ENCODE measurements around the gene CYP2D6.

Gene CYP2D6

DNA sequence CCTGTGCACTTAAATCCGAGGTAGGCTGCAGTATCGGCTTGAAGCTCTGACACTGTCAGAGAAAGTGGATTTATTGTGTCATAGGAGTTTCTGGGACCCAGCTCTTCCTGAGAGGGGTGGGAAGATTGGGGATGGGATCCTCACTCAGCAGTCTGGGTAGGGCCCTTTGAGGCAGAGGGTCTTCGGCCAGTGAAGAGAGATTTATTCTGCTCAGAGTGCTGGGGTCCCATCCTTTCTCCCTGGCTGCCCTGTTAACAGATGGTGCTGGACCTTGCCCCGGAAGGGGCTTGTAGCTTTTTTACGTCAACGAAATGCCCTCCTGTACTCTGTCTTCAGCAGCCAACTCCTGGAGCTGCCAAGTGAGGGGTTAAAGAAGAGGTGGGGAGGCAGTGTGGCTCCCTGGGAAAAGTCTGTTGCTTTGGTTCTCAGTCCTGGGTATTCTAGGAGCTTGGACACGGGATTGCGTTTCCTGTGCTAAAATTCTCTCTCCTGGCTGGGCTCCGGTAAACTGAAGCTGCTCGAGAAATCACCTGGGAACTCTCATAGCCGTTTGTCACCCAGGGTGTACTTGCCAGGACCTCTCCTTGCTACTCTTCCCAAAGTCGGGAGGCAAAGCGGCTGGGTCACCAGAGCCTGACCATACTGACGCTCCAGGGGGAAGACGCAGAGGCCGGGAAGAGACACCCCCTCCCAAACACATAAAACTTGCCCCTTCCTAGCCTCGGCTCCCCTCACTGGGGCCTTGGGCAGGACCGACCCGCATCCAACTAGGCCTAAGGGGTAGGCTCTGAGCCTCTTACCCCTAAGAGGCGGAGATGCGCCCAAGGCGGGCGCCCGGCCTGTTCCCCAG, 51.9 kb downstream of the CYP2D6 start:
- DNase-seq (ENCODE audit: extremely low read depth, low read depth): no peak
- TF ChIP-seq, protein P1, sequence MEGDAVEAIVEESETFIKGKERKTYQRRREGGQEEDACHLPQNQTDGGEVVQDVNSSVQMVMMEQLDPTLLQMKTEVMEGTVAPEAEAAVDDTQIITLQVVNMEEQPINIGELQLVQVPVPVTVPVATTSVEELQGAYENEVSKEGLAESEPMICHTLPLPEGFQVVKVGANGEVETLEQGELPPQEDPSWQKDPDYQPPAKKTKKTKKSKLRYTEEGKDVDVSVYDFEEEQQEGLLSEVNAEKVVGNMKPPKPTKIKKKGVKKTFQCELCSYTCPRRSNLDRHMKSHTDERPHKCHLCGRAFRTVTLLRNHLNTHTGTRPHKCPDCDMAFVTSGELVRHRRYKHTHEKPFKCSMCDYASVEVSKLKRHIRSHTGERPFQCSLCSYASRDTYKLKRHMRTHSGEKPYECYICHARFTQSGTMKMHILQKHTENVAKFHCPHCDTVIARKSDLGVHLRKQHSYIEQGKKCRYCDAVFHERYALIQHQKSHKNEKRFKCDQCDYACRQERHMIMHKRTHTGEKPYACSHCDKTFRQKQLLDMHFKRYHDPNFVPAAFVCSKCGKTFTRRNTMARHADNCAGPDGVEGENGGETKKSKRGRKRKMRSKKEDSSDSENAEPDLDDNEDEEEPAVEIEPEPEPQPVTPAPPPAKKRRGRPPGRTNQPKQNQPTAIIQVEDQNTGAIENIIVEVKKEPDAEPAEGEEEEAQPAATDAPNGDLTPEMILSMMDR (IDR thresholded peaks at IDR 0.05; ENCODE audit: low read depth, low read length): no peak

DNA sequence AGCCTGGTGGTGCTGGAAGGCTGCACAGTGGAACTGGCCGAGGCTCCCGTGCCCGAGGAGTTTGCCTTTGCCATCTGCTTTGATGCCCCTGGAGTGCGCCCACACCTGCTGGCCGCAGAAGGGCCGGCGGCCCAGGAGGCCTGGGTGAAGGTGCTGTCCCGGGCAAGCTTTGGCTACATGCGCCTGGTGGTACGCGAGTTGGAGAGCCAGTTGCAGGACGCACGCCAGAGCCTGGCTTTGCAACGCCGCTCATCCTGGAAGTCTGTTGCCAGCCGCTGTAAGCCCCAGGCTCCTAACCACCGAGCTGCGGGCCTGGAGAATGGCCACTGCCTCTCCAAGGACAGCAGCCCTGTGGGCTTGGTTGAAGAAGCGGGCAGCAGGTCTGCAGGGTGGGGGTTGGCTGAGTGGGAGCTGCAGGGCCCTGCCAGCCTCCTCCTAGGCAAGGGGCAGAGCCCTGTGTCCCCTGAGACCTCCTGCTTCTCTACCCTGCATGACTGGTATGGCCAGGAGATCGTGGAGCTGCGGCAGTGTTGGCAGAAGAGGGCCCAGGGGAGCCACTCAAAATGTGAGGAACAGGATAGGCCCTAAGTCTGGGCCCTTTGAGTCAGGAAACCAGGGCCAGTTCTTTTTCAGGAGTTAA, 53.0 kb downstream of the CYP2D6 start:
- TF ChIP-seq, protein P1 (IDR thresholded peaks at IDR 0.05; ENCODE audit: low read depth, low read length): no peak
- DNase-seq (ENCODE audit: extremely low read depth, low read depth): no peak

DNA sequence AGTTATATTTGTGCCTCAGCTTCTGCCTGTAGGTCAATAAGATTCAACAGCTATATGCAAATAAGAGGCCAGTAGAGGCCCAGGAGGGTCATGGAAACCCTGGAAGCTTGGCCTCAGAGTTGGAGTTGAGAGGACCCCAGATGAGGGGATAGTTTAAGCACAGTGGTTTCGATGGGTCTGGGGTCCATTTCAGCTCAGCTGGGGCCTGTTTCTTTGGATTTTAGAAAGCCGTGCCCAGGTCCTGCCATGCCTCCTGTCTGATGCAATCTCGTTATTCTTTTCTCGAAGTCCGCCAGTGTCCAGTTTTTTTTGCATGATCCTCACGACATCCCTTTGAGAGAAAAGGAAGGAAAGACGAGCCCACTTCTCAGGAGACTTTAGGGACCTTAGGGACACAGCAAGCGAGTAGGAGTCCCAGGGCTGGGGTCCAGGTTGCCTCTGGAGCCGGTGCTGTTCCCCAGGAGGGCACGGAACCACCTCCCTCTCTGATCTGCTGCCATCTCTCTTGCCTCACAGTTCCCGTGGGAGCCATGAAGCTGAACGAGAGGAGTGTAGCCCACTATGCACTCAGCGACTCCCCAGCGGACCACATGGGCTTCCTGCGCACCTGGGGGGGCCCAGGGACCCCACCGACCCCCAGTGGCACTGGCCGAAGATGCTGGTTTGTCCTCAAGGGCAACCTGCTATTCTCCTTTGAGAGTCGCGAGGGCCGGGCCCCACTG, 53.7 kb downstream of the CYP2D6 start:
- DNase-seq (ENCODE audit: extremely low read depth, low read depth): no peak
- TF ChIP-seq, protein P1 (IDR thresholded peaks at IDR 0.05; ENCODE audit: low read depth, low read length): no peak
